OCI-LY3 (cell line): ENCODE results near the gene MEF2C.

ENCODE experiments used
- H2AFZ ChIP-seq: fragments of 200-600, 300-600 bp; shearing (Covaris generic); 2 replicates; pipeline ENCODE4 v1.6.0; 2014; ENCODE audit warnings: antibody characterized with exemption, low read depth, low read length
- H3K27ac ChIP-seq: fragments of 200-600, 300-600 bp; sonication (generic); 2 replicates; pipeline ENCODE4 v1.5.1; 2014; ENCODE audit warnings: mild to moderate bottlenecking, low read length, moderate library complexity, mixed read lengths
- H3K27me3 ChIP-seq: fragments of 200-600, 300-600 bp; sonication (generic); 2 replicates; pipeline ENCODE4 v1.6.1; 2014; ENCODE audit warnings: low read depth, low read length, mixed read lengths
- H3K36me3 ChIP-seq: fragments of 200-600, 300-600 bp; sonication (generic); replicated peaks from 2 replicates; pipeline ENCODE3; 2014; ENCODE audit warnings: low read depth, low read length, mixed read lengths
- H3K4me1 ChIP-seq: fragments of 300-600, 200-600 bp; sonication (generic); 2 replicates; pipeline ENCODE4 v1.6.1; 2014; ENCODE audit warnings: low read length, mixed read lengths
- H3K4me2 ChIP-seq: fragments of 200-600, 300-600 bp; sonication (generic); 2 replicates; pipeline ENCODE4 v1.6.1; 2014; ENCODE audit warnings: low read length, mixed read lengths
- H3K4me3 ChIP-seq: fragments of 300-600, 200-600 bp; sonication (generic); 2 replicates; pipeline ENCODE4 v1.5.1; 2014; ENCODE audit warnings: antibody characterized with exemption, mild to moderate bottlenecking, low read length, moderate library complexity
- H3K79me2 ChIP-seq: fragments of 300-600, 200-600 bp; shearing (Covaris generic); 2 replicates; pipeline ENCODE4 v1.6.1; 2014; ENCODE audit warnings: mild to moderate bottlenecking, low read length, mixed read lengths
- H3K9ac ChIP-seq: fragments of 300-600, 200-600 bp; shearing (Covaris generic); 2 replicates; pipeline ENCODE4 v1.6.0; 2014; ENCODE audit warnings: mild to moderate bottlenecking, low read length, moderate library complexity
- H3K9me3 ChIP-seq: fragments of 200-600, 300-600 bp; shearing (Covaris generic); 2 replicates; pipeline ENCODE4 v1.6.1; 2014; ENCODE audit warnings: low read length, mixed read lengths; ENCODE audit not compliant: insufficient read depth
- H4K20me1 ChIP-seq: fragments of 200-600, 300-600 bp; sonication (generic); 2 replicates; pipeline ENCODE4 v1.6.1; 2016; ENCODE audit warnings: low read length, mixed read lengths; ENCODE audit not compliant: insufficient read depth
- EZH2phosphoT487 ChIP-seq: fragments of 200-600 bp; shearing (Covaris generic); IDR thresholded peaks from 2 replicates; pipeline ENCODE4 v1.6.1; 2018; ENCODE audit warnings: antibody characterized with exemption, mixed run types, low read depth
- TF ChIP-seq, protein P1 (sequence below): fragments of 200-600, 300-600 bp; sonication (generic); IDR thresholded peaks from 2 replicates; pipeline ENCODE4 v1.5.1; 2014; ENCODE audit warnings: antibody characterized with exemption, low read length, low read depth

The MEF2C gene

DNA sequence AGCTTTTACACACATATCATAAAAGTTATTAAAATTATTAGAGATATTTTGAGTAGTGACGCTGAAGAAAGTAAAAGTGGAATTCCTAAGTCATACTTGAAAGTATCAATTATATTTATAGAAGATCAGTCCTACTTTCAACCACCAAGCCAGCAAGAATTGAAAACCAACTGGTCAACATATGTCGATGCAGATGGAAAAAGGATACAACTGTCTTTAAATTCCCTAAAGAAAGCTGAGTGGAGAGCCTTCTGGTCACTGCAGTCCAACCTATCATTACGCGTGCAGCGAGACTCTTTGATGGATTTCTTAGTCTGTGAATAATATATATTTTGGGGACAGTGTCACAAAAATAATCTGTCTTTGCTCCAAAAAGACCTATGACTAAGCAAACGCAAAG is 15.3 kb downstream of the MEF2C start:
- H3K4me1 ChIP-seq, result no peaks in the 10 kb centered on the region
- no peak overlapping the region for H3K9ac ChIP-seq
- H3K4me3 ChIP-seq, result no peak overlapping the region
- no peak overlapping the region for H3K4me2 ChIP-seq
- no peak overlapping the region for H3K27ac ChIP-seq
- peaks cover 87% of the 10 kb centered on the region for H3K79me2 ChIP-seq
- H3K27me3 ChIP-seq, result no peaks in the 10 kb centered on the region
- TF ChIP-seq EZH2phosphoT487, result no peak
- TF ChIP-seq, protein P1, sequence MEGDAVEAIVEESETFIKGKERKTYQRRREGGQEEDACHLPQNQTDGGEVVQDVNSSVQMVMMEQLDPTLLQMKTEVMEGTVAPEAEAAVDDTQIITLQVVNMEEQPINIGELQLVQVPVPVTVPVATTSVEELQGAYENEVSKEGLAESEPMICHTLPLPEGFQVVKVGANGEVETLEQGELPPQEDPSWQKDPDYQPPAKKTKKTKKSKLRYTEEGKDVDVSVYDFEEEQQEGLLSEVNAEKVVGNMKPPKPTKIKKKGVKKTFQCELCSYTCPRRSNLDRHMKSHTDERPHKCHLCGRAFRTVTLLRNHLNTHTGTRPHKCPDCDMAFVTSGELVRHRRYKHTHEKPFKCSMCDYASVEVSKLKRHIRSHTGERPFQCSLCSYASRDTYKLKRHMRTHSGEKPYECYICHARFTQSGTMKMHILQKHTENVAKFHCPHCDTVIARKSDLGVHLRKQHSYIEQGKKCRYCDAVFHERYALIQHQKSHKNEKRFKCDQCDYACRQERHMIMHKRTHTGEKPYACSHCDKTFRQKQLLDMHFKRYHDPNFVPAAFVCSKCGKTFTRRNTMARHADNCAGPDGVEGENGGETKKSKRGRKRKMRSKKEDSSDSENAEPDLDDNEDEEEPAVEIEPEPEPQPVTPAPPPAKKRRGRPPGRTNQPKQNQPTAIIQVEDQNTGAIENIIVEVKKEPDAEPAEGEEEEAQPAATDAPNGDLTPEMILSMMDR, result no peak
- no peaks in the 10 kb centered on the region for H3K9me3 ChIP-seq
- peaks cover 58% of the 10 kb centered on the region for H4K20me1 ChIP-seq
- H3K36me3 ChIP-seq, result peaks cover 35% of the 10 kb centered on the region
- no peak overlapping the region for H2AFZ ChIP-seq

DNA sequence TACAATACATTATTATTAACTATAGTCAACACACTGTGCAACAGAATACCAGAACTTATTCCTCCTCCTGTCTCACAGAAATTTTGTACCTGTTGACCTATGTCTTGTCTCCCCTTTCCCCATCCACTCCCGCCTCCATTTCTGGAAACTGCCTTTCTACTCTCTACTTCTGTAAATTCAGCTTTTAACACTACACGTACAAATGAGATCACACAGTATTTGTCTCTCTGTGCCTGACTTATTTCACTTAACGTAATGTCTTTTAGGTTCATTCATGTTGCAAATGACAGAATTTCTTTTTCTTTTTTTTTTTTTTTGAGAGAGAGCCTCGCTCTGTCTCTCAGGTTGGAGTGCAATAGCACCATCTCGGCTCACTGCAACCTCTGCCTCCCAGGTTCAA is 19.5 kb downstream of the MEF2C start:
- TF ChIP-seq, protein P1, result no peak
- no peak for TF ChIP-seq EZH2phosphoT487
- no peak overlapping the region for H3K27ac ChIP-seq
- H3K4me1 ChIP-seq, result no peaks in the 10 kb centered on the region
- no peak overlapping the region for H3K9ac ChIP-seq
- H3K4me3 ChIP-seq, result no peak overlapping the region
- H3K79me2 ChIP-seq, result peaks cover 50% of the 10 kb centered on the region
- H4K20me1 ChIP-seq, result peaks cover 32% of the 10 kb centered on the region
- H3K27me3 ChIP-seq, result no peaks in the 10 kb centered on the region
- peaks cover 56% of the 10 kb centered on the region for H3K36me3 ChIP-seq
- H2AFZ ChIP-seq, result no peak overlapping the region
- no peak overlapping the region for H3K4me2 ChIP-seq
- H3K9me3 ChIP-seq, result no peaks in the 10 kb centered on the region

DNA sequence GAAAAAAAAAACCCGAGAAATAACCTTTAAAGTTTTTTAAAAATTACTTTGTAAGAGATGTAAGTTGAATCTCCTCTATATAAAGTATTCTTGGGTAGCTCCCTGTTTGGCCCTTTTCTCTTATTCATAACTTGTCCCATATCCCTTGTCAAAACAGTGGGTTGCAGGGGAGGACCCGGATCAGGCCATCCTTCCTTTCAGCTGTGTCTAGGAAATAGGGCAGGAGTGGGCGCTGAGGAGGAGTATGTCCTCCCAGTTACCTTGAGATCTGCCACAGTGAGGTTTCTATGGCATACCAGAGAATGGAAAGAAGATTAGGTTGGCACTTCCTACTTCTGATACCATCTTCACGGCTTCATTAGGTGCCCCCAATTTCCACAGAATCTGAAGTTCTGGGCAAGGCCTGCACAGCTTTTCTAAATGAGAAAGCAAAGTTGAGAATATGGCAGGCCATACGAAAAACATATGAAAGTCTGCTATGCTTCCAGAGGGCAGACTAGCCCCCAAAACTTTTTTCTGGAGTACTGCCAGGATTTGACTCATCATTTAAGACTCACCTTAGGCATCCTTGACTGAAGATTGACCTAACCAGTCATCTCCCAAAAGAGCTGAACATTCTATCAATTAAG is 20.3 kb downstream of the MEF2C start:
- TF ChIP-seq EZH2phosphoT487, result no peak
- TF ChIP-seq, protein P1, result no peak
- Histone ChIP-seq H3K27ac (no peak overlapping the region), H3K79me2 (peaks cover 41% of the 10 kb centered on the region), H2AFZ (no peak overlapping the region), H3K4me2 (no peak overlapping the region), H3K27me3 (no peaks in the 10 kb centered on the region), H4K20me1 (peaks cover 24% of the 10 kb centered on the region), H3K4me1 (no peaks in the 10 kb centered on the region), H3K4me3 (no peak overlapping the region), H3K9me3 (no peaks in the 10 kb centered on the region; the same call in 1 of the 2 replicates), H3K36me3 (peaks cover 56% of the 10 kb centered on the region), H3K9ac (no peak overlapping the region)

DNA sequence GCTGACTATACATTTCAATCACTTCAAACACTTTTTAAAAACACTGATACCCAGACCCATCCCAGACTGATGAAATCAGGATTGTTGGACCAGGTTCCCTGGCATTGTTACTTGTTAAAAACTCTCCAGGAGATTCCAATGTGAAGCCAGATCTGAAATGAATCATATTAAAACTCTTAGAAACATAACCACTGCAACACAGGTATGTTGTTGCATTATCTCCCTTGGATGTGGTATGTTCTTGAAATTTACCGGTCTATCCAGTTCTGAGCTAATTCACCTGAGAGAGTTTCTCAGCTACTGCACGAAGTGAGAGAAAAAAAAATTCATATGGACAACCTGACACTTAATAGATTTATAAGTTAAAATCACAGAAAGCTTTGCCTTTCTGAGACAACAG is 21.8 kb downstream of the MEF2C start:
- no peak overlapping the region for H3K9ac ChIP-seq
- TF ChIP-seq, protein P1, result no peak
- no peak for TF ChIP-seq EZH2phosphoT487
- H4K20me1 ChIP-seq, result peaks cover 17% of the 10 kb centered on the region; the same call in 1 of the 2 replicates
- no peak overlapping the region for H2AFZ ChIP-seq
- peaks cover 60% of the 10 kb centered on the region for H3K36me3 ChIP-seq
- H3K79me2 ChIP-seq, result peaks cover 28% of the 10 kb centered on the region
- no peak overlapping the region for H3K27ac ChIP-seq
- no peak overlapping the region for H3K4me3 ChIP-seq
- no peaks in the 10 kb centered on the region for H3K27me3 ChIP-seq
- no peak overlapping the region for H3K4me2 ChIP-seq
- no peaks in the 10 kb centered on the region for H3K4me1 ChIP-seq
- no peaks in the 10 kb centered on the region; the same call in 1 of the 2 replicates for H3K9me3 ChIP-seq
